ENCODE data around the gene SEL1L3. TPM values are rescaled to one million over a fixed set of nuclear protein-coding genes. Genes with fewer than 3 reads are reported as not detected.

Gene SEL1L3
- polyA plus RNA-seq, 1 of the 3 experiments (the other 2 are of a cell fraction), result 2.2 TPM

- POLR2A ChIA-PET, result no interaction called here
- H4K20me1 ChIP-seq (ENCODE audit: insufficient read depth), result no peaks in the 10 kb centered on the region
- TF ChIP-seq NRF1 (IDR thresholded peaks at IDR 0.05; ENCODE audit: low read depth, low read length), result no peak
- no peak for TF ChIP-seq CHD2 (IDR thresholded peaks at IDR 0.05; ENCODE audit: low read length, partially characterized antibody)
- no peak for TF ChIP-seq POLR2AphosphoS5 (IDR thresholded peaks at IDR 0.05; ENCODE audit: low read depth, low read length)
- TF ChIP-seq USF2 (IDR thresholded peaks at IDR 0.05; ENCODE audit: borderline replicate concordance, low read depth, low read length), result no peak
- no peak for TF ChIP-seq FOSL2 (IDR thresholded peaks at IDR 0.05; ENCODE audit: borderline replicate concordance, low read depth)
- no peak for TF ChIP-seq FOXJ3 (CRISPR knock-in tag; IDR thresholded peaks at IDR 0.05)
- no peak for TF ChIP-seq TEAD4 (IDR thresholded peaks at IDR 0.05; ENCODE audit: borderline replicate concordance, insufficient read depth)
- no peak for TF ChIP-seq ELF1 (IDR thresholded peaks at IDR 0.05)
- TF ChIP-seq MAX (IDR thresholded peaks at IDR 0.05; ENCODE audit: low read depth), result no peak
- no peak for TF ChIP-seq RFX5 (IDR thresholded peaks at IDR 0.05; ENCODE audit: low read length)
- TF ChIP-seq SMC3 (IDR thresholded peaks at IDR 0.05; ENCODE audit: low read depth, low read length), result no peak
- no peak for TF ChIP-seq REST (IDR thresholded peaks at IDR 0.05; ENCODE audit: low read depth, low read length)
- no peak for TF ChIP-seq IRF3 (IDR thresholded peaks at IDR 0.05; ENCODE audit: low read depth, low read length)
- no peak for TF ChIP-seq ZBTB33 (IDR thresholded peaks at IDR 0.05; ENCODE audit: borderline replicate concordance, low read depth)
- TF ChIP-seq NFIC (IDR thresholded peaks at IDR 0.05; ENCODE audit: borderline replicate concordance), result no peak
- H3K4me2 ChIP-seq, result no peak overlapping the region
- no peaks in the 10 kb centered on the region for H3K9me3 ChIP-seq
- H3K27me3 ChIP-seq (ENCODE audit: insufficient read depth), result no peaks in the 10 kb centered on the region
- no peaks in the 10 kb centered on the region for H3K9me2 ChIP-seq
- H3K4me1 ChIP-seq (ENCODE audit: control insufficient read depth in 1 of 2, insufficient read depth in 2 of 2, low read depth in 1 of 2, low read length in 1 of 2), result peaks cover 0 to 21% of the 10 kb centered on the region in 2 experiments; a peak in 2 of 4 replicates
- H3K9ac ChIP-seq, result no peak overlapping the region
- H3K27ac ChIP-seq (ENCODE audit: low read depth in 2 of 2, low read length in 1 of 2), result no peak overlapping the region
- H2AFZ ChIP-seq (ENCODE audit: low read depth), result no peak overlapping the region
- no peaks in the 10 kb centered on the region for H3K79me2 ChIP-seq (ENCODE audit: insufficient read depth)
- H3K36me3 ChIP-seq (replicated peaks in 1 of 2; ENCODE audit: control insufficient read depth in 1 of 2, insufficient read depth in 2 of 2, low read length in 1 of 2), result no peaks in the 10 kb centered on the region
- DNase-seq, result no peak
- WGBS (ENCODE audit: low lambda C conversion rate), result 90% methylated on average over 9 of the region's 9 CpGs
- H3K4me3 ChIP-seq (ENCODE audit: low read depth in 2 of 2, low read length in 1 of 2), result no peak overlapping the region
- H3F3A ChIP-seq (replicated peaks; ENCODE audit: insufficient read depth), result peaks cover 21% of the 10 kb centered on the region
- CTCF ChIA-PET, result no interaction called here
These were observed 50.9 kb downstream of the SEL1L3 start for GRCh38 chr4:25811841-25812240.
